H1 (cell line): ENCODE results near the gene AGAP1. TPM values are rescaled to one million over a fixed set of nuclear protein-coding genes. Genes with fewer than 3 reads are reported as not detected.

Experiments
- CTCF ChIA-PET: fragments of 300-600 bp; sonication (Branson Sonifier 250); formaldehyde crosslinking; loops from one replicate; lab custom pipeline; 2021; ENCODE audit not compliant: partially characterized antibody; lab: Charles Lee
- POLR2A ChIA-PET: fragments of 300-600 bp; sonication (Branson Sonifier 250); formaldehyde crosslinking; loops from one replicate; lab custom pipeline; 2021; ENCODE audit warnings: inconsistent platforms; ENCODE audit not compliant: partially characterized antibody; lab: Charles Lee
- DNase-seq, 2 experiments: peaks; one replicate each; pipeline versions ENCODE4 v3.0.0 to v3.0.0-alpha.2; 2010 to 2022; ENCODE audit warnings: low spot score in 2 of 2, low read depth in 1 of 2, mixed read lengths in 1 of 2
- FAIRE-seq: peaks from 2 replicates; lab custom pipeline; 2011; peaks lifted over from hg19 to GRCh38; lab: Jason Lieb, UNC
- H2AFZ ChIP-seq: 2 replicates; pipeline ENCODE4 v1.8.1; 2012; ENCODE audit warnings: low read length, inconsistent platforms
- H2AK5ac ChIP-seq: 2 replicates; pipeline ENCODE4 v1.6.1; 2013; ENCODE audit warnings: low read depth, low read length
- H2BK120ac ChIP-seq: replicated peaks from 2 replicates; pipeline ENCODE3; 2013; ENCODE audit warnings: low read depth, low read length, inconsistent platforms
- H2BK12ac ChIP-seq: 2 replicates; pipeline ENCODE4 v1.6.1; 2013; ENCODE audit warnings: low read depth, low read length
- H2BK15ac ChIP-seq: 2 replicates; pipeline ENCODE4 v1.6.1; 2013; ENCODE audit warnings: low read length
- H2BK20ac ChIP-seq: 2 replicates; pipeline ENCODE4 v1.6.1; 2013; ENCODE audit warnings: low read length
- H2BK5ac ChIP-seq: 2 replicates; pipeline ENCODE4 v1.6.1; 2013; ENCODE audit warnings: low read depth, low read length
- H3K14ac ChIP-seq: 2 replicates; pipeline ENCODE4 v1.6.1; 2013; ENCODE audit warnings: inconsistent platforms; ENCODE audit not compliant: insufficient read length
- H3K18ac ChIP-seq: 2 replicates; pipeline ENCODE4 v1.6.1; 2013; ENCODE audit warnings: low read length; ENCODE audit errors: extremely low read depth
- H3K23ac ChIP-seq: 2 replicates; pipeline ENCODE4 v1.6.1; 2013; ENCODE audit warnings: inconsistent platforms; ENCODE audit not compliant: insufficient read length
- H3K23me2 ChIP-seq: 2 replicates; pipeline ENCODE4 v1.6.1; 2013; ENCODE audit warnings: low read depth, low read length
- H3K27ac ChIP-seq: 2 replicates; pipeline ENCODE4 v1.6.1; 2011; ENCODE audit warnings: low read depth, low read length, inconsistent platforms
- H3K27me3 ChIP-seq, 4 experiments: replicated peaks in 1 of 4; 1 replicate in 1 of 4; 2 replicates in 3 of 4; pipeline versions ENCODE4 v1.6.1 to v1.8.1; 2011 to 2013; ENCODE audit warnings: low read length in 3 of 4, mild to moderate bottlenecking in 3 of 4, inconsistent platforms in 2 of 4, mixed read lengths in 2 of 4, moderate library complexity in 1 of 4; ENCODE audit not compliant: control insufficient read depth in 3 of 4, insufficient read depth in 3 of 4; ENCODE audit errors: extremely low read depth in 1 of 4
- H3K36me3 ChIP-seq, 4 experiments: 2 replicates each; pipeline versions ENCODE4 v1.6.1 to v1.8.1; 2011 to 2013; ENCODE audit warnings: mild to moderate bottlenecking in 4 of 4, low read length in 3 of 4, moderate library complexity in 2 of 4, control low read depth in 1 of 4, inconsistent platforms in 1 of 4; ENCODE audit not compliant: insufficient read depth in 4 of 4, control insufficient read depth in 2 of 4
- H3K4ac ChIP-seq: replicated peaks from 2 replicates; pipeline ENCODE3; 2013; ENCODE audit warnings: low read length, low read depth, mixed read lengths, inconsistent platforms; ENCODE audit not compliant: insufficient read length
- H3K4me1 ChIP-seq, 4 experiments: replicated peaks in 1 of 4; 1 replicate in 1 of 4; 2 replicates in 3 of 4; pipeline versions ENCODE4 v1.6.1 to v1.8.1; 2011 to 2013; ENCODE audit warnings: low read length in 3 of 4, inconsistent platforms in 2 of 4, mixed read lengths in 1 of 4; ENCODE audit not compliant: insufficient read depth in 4 of 4, control insufficient read depth in 3 of 4
- H3K4me2 ChIP-seq, 2 experiments: 2 replicates each; pipeline versions ENCODE4 v1.6.1 to v1.8.1; 2011 to 2013; ENCODE audit warnings: low read depth in 2 of 2, low read length in 2 of 2, control low read depth in 1 of 2, inconsistent platforms in 1 of 2, mild to moderate bottlenecking in 1 of 2; ENCODE audit not compliant: insufficient read depth in 1 of 2
- H3K4me3 ChIP-seq, 4 experiments: fragments of 200-600, 300-600 bp in 1 of 4; sonication (generic), shearing (Covaris generic), sonication (Bioruptor Twin) in 1 of 4; 2 replicates each; pipeline versions ENCODE4 v1.5.1 to v1.8.1; 2011 to 2016; ENCODE audit warnings: low read length in 4 of 4, low read depth in 3 of 4, control low read depth in 2 of 4, inconsistent platforms in 2 of 4, mild to moderate bottlenecking in 2 of 4, mixed read lengths in 1 of 4, moderate library complexity in 1 of 4; ENCODE audit not compliant: insufficient read depth in 2 of 4; ENCODE audit errors: extremely low read depth in 1 of 4
- H3K56ac ChIP-seq: replicated peaks from 2 replicates; pipeline ENCODE3; 2013; ENCODE audit warnings: low read depth, mild to moderate bottlenecking, mixed read lengths, low read length, inconsistent platforms; ENCODE audit not compliant: insufficient read length
- H3K79me1 ChIP-seq: 2 replicates; pipeline ENCODE4 v1.6.1; 2013; ENCODE audit warnings: low read depth, low read length, control low read depth
- H3K79me2 ChIP-seq, 2 experiments: 2 replicates each; pipeline versions ENCODE4 v1.6.1 to v1.8.1; 2012 to 2013; ENCODE audit warnings: low read length in 2 of 2, mild to moderate bottlenecking in 2 of 2, inconsistent platforms in 1 of 2; ENCODE audit not compliant: insufficient read depth in 2 of 2, control insufficient read depth in 1 of 2
- H3K9ac ChIP-seq, 4 experiments: replicated peaks in 1 of 4; 1 replicate in 1 of 4; 2 replicates in 3 of 4; pipeline versions ENCODE4 v1.6.1 to v1.8.1; 2011 to 2013; ENCODE audit warnings: low read depth in 3 of 4, low read length in 3 of 4, control low read depth in 2 of 4, mild to moderate bottlenecking in 2 of 4, moderate library complexity in 2 of 4, inconsistent platforms in 1 of 4; ENCODE audit errors: extremely low read depth in 1 of 4
- H3K9me3 ChIP-seq, 2 experiments: 2 replicates each; pipeline versions ENCODE4 v1.6.1 to v1.8.1; 2012 to 2013; ENCODE audit warnings: mild to moderate bottlenecking in 2 of 2, moderate library complexity in 2 of 2, control low read depth in 1 of 2, inconsistent platforms in 1 of 2, low read depth in 1 of 2, low read length in 1 of 2, mixed read lengths in 1 of 2; ENCODE audit not compliant: insufficient read depth in 2 of 2
- H4K20me1 ChIP-seq, 2 experiments: replicated peaks in 1 of 2; 2 replicates each; pipeline versions ENCODE3 to v1.8.1; 2011 to 2013; ENCODE audit warnings: inconsistent platforms in 2 of 2, low read length in 2 of 2, mild to moderate bottlenecking in 1 of 2; ENCODE audit not compliant: insufficient read depth in 2 of 2, control insufficient read depth in 1 of 2
- H4K5ac ChIP-seq: 2 replicates; pipeline ENCODE4 v1.6.1; 2013; ENCODE audit warnings: low read length, low read depth, mixed read lengths, inconsistent platforms; ENCODE audit not compliant: insufficient read length
- H4K8ac ChIP-seq: 2 replicates; pipeline ENCODE4 v1.8.0; 2013; ENCODE audit warnings: mild to moderate bottlenecking, moderate library complexity, low read length, inconsistent platforms; ENCODE audit not compliant: insufficient read depth; ENCODE audit errors: extremely low read depth
- H4K91ac ChIP-seq: replicated peaks from 2 replicates; pipeline ENCODE3; 2013; ENCODE audit warnings: low read length, mixed read lengths, inconsistent platforms; ENCODE audit not compliant: insufficient read length
- BACH1 ChIP-seq: IDR thresholded peaks from 2 replicates; pipeline ENCODE4 v1.6.1; 2012; ENCODE audit warnings: low read length, improper control_type of control experiment
- CBX5 ChIP-seq: fragments of 300-800, 300-1000 bp; sonication (generic); IDR thresholded peaks from 2 replicates; pipeline ENCODE4 v1.7.1; 2016; ENCODE audit warnings: antibody characterized with exemption, low read length, low read depth
- CREB1 ChIP-seq: IDR thresholded peaks from 2 replicates; pipeline ENCODE4 v1.6.1; 2012; ENCODE audit warnings: inconsistent platforms
- KDM1A ChIP-seq: fragments of 200-600, 300-600 bp; sonication (generic); IDR thresholded peaks from 2 replicates; pipeline ENCODE4 v1.7.1; 2016; ENCODE audit warnings: mild to moderate bottlenecking, low read length, borderline replicate concordance
- POLR2A ChIP-seq, 2 experiments: IDR thresholded peaks; 1 replicate in 1 of 2; 2 replicates in 1 of 2; pipeline ENCODE4 v1.6.1; 2011; ENCODE audit warnings: low read depth in 2 of 2, low read length in 2 of 2, mild to moderate bottlenecking in 2 of 2; ENCODE audit errors: control extremely low read depth in 1 of 2
- RBBP5 ChIP-seq: IDR thresholded peaks from 2 replicates; pipeline ENCODE4 v1.7.1; 2012; ENCODE audit warnings: low read depth, mild to moderate bottlenecking, inconsistent platforms, low read length, moderate library complexity, borderline replicate concordance
- WGBS, 2 experiments: shearing (Covaris generic) in 1 of 2; methylation state at CpG; one replicate each; pipeline versions ENCODE4 v1.1.6 to v1.1.7; 2013 to 2015; ENCODE audit warnings: low lambda C conversion rate in 2 of 2, mixed read lengths in 2 of 2, inconsistent platforms in 1 of 2, low coverage in 1 of 2, missing lambda C conversion rate in 1 of 2; ENCODE audit not compliant: insufficient replicate concordance in 2 of 2, insufficient coverage in 1 of 2, insufficient read length in 1 of 2; ENCODE audit errors: extremely low coverage in 1 of 2, missing lambda C conversion rate in 1 of 2; 5-methylcytosine and 5-hydroxymethylcytosine counted together
- polyA plus RNA-seq, 7 experiments: library from polyadenylated mRNA; depleted of rRNA in 3 of 7; stranded (reverse) in 5 of 7; unstranded in 2 of 7; fragments of >200 nt in 5 of 7; fragments of 200-250 nt in 2 of 7; gene quantifications; 1 replicate in 5 of 7; 2 replicates in 1 of 7; 4 replicates in 1 of 7; pipeline versions ENCODE4 v1.2.1 to v1.2.3, GENCODE V29; 2011 to 2013; ENCODE audit warnings: missing spikeins in 2 of 7, mixed read lengths in 2 of 7
- total RNA-seq: library from RNA; stranded (reverse); fragmentation: NEBNext Ultra II Directional; extraction: Animal tissue kit (Norgen Biotek cat#: 25700); gene quantifications from 2 replicates; pipeline ENCODE4 v1.2.1, GENCODE V29; 2021
- TF ChIP-seq, protein P1 (sequence below), 3 experiments: IDR thresholded peaks; 1 replicate in 2 of 3; 2 replicates in 1 of 3; pipeline versions ENCODE4 v1.5.1 to v1.6.1; 2011; ENCODE audit warnings: low read length in 3 of 3, mild to moderate bottlenecking in 3 of 3, inconsistent platforms in 2 of 3, low read depth in 1 of 3, moderate library complexity in 1 of 3; ENCODE audit not compliant: insufficient read depth in 1 of 3; ENCODE audit errors: control extremely low read depth in 1 of 3
- TF ChIP-seq, protein P2 (sequence below): IDR thresholded peaks from 2 replicates; pipeline ENCODE4 v1.6.1; 2012; ENCODE audit warnings: low read length, inconsistent platforms

AGAP1 gene
- total and polyA plus RNA-seq, 2 of the 8 experiments (the other 6 are each of a cell fraction or from before 2014, with no cell fraction given), result 18.1 to 39.4 TPM

DNA sequence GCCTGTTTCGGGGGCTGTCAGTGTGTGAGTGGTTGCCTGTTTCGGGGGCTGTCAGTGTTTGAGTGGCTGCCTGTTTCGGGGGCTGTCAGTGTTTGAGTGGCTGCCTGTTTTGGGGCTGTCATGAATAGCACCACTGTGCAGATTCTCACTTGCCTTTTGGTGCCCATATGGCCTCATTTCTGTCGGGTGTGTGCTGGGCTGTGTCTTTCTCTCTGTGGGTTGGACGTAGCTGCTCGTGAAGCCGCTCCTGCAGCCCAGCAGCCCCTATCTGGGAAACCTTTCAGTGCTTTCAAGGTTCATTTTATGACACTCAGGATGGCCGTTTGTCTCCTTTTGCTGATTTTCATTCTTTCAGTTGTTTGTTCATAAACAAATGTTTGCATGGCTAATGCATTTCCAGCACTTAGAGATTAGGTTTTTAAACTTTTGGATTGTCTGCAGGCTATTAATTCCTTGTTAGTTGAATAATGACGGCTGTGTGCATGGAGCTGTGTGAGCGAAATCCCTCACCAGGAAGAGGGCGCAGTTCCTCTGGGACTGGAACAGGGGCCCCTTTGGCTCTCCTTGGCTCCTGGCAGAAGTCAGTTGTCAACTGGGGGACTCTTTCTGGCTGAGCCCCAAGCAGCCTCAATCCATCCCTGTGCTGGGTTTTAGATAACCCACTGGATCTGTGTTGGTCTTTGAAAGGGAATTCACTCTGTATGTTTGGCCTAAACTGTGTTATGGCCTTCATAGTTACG, 10.8 kb downstream of the AGAP1 start:
- WGBS, 2 experiments, result 79% methylated on average over 12 of the region's 12 CpGs; no CpG with 5 or more reads in 1 of the 2 experiments
- ChIA-PET POLR2A (interaction anchor here (1.1 kb wide), 1 partner anchor 21 kb away, joined by 3 read pairs; no protein-coding TSS in a partner anchor), CTCF (interaction anchor here (0.6 to 10.6 kb wide), 7 partner anchors 11 to 176 kb away, joined by 3 to 83 read pairs (median 4); no protein-coding TSS in a partner anchor)
- Histone ChIP-seq H2BK15ac (no peak overlapping the region), H3K9me3 (no peaks in the 10 kb centered on the region), H3K56ac (no peak overlapping the region), H3K36me3 (no peaks in the 10 kb centered on the region), H3K23ac (no peak overlapping the region), H4K8ac (no peak overlapping the region), H2BK5ac (peak overlapping the region; percentile 88; the same call in 1 of the 2 replicates), H3K4me2 (peak overlapping the region; percentile 25 to 51; a peak in 2 of 4 replicates), H2BK120ac (no peak overlapping the region), H2BK20ac (no peak overlapping the region), H4K5ac (no peak overlapping the region), H3K27ac (peak overlapping the region; percentile 22; the same call in 1 of the 2 replicates), H2AK5ac (no peak overlapping the region), H3K4me1 (peaks cover 18 to 34% (median 27%) of the 10 kb centered on the region in 4 experiments), H4K91ac (peak overlapping the region; percentile 35), H3K4me3 (peak overlapping the region in 1 of 4 experiments; percentile 1; a peak in 3 of 8 replicates), H3K18ac (no peak overlapping the region), H3K14ac (no peak overlapping the region), H2AFZ (no peak overlapping the region), H3K79me1 (peaks cover 18% of the 10 kb centered on the region), H4K20me1 (peaks cover 8 to 24% of the 10 kb centered on the region in 2 experiments), H3K4ac (no peak overlapping the region), H2BK12ac (no peak overlapping the region), H3K79me2 (peaks cover 13 to 97% of the 10 kb centered on the region in 2 experiments), H3K23me2 (no peaks in the 10 kb centered on the region), H3K9ac (no peak overlapping the region; a peak in 1 of 7 replicates), H3K27me3 (no peaks in the 10 kb centered on the region)
- FAIRE-seq (no peak), DNase-seq (no peak)
- no peak for TF ChIP-seq BACH1
- TF ChIP-seq, protein P1, sequence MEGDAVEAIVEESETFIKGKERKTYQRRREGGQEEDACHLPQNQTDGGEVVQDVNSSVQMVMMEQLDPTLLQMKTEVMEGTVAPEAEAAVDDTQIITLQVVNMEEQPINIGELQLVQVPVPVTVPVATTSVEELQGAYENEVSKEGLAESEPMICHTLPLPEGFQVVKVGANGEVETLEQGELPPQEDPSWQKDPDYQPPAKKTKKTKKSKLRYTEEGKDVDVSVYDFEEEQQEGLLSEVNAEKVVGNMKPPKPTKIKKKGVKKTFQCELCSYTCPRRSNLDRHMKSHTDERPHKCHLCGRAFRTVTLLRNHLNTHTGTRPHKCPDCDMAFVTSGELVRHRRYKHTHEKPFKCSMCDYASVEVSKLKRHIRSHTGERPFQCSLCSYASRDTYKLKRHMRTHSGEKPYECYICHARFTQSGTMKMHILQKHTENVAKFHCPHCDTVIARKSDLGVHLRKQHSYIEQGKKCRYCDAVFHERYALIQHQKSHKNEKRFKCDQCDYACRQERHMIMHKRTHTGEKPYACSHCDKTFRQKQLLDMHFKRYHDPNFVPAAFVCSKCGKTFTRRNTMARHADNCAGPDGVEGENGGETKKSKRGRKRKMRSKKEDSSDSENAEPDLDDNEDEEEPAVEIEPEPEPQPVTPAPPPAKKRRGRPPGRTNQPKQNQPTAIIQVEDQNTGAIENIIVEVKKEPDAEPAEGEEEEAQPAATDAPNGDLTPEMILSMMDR (IDR thresholded peaks at IDR 0.05; ENCODE audit: control extremely low read depth in 1 of 3, insufficient read depth in 1 of 3, low read depth in 1 of 3, low read length in 3 of 3), result no peak
- TF ChIP-seq CBX5, result no peak
- TF ChIP-seq, protein P2, sequence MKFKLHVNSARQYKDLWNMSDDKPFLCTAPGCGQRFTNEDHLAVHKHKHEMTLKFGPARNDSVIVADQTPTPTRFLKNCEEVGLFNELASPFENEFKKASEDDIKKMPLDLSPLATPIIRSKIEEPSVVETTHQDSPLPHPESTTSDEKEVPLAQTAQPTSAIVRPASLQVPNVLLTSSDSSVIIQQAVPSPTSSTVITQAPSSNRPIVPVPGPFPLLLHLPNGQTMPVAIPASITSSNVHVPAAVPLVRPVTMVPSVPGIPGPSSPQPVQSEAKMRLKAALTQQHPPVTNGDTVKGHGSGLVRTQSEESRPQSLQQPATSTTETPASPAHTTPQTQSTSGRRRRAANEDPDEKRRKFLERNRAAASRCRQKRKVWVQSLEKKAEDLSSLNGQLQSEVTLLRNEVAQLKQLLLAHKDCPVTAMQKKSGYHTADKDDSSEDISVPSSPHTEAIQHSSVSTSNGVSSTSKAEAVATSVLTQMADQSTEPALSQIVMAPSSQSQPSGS, result no peak
- TF ChIP-seq CREB1, result no peak
- no peak for TF ChIP-seq KDM1A
- TF ChIP-seq POLR2A (IDR thresholded peaks at IDR 0.05; ENCODE audit: control extremely low read depth in 1 of 2, low read depth in 2 of 2, low read length in 2 of 2), result no peak
- TF ChIP-seq RBBP5, result 0 out of 2 replicates have a peak, but pooled peaks have one; percentile 37
